ENCODE results near the gene FREY1.

FREY1 gene

DNA sequence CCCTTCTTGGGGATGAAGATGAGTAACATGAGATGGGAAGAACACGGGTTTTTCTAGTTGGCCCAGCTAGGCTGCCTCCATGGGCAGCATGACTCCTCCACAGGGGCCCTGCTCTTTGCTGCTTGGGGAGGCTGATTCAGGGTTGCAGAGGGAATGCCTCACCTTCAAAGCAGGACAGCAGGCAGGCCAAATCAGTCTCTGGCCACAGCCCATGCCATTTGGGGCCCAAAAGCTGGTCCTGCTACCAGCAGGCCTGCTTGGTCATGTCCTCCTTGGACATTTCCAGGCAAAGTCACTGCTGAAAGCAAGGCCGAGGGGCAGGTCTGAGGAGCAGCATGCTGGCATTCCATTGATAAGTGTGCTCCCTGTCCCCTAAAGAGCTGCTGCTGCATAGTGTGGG lies 35.4 kb downstream of the FREY1 start:
- DNase-seq (ENCODE audit: low read depth in 2 of 2), result no peak

DNA sequence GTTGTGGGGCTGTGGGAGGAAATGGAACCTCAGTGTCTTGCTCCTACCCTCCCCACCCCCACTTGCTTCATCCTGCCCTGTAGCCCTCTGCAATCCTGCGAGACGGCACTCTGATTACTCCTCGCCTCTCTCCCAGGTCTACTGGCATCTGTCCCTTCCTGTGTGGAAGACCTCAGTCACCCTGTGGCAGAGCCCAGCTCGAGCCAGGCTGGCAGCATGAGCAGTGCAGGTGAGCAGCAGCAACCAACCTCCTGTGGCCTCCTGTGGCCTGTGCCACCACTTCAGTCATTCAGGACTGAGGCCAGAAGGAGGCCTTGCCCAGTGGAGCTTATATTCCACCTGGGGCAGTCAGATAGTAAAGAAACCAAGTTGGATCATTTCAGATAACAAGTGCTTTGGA lies 36.4 kb downstream of the FREY1 start:
- no peak for DNase-seq (ENCODE audit: low read depth in 2 of 2)

DNA sequence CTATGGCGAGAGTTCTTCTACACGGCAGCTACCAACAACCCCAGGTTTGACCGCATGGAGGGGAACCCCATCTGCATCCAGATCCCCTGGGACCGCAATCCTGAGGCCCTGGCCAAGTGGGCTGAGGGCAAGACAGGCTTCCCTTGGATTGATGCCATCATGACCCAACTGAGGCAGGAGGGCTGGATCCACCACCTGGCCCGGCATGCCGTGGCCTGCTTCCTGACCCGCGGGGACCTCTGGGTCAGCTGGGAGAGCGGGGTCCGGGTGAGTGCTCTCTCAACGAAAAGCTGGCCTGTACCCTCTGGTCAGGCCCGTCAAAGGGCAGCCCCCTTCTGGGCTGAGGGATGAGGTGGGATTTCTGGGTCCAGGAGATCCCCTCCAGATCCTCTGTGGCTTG lies 37.5 kb downstream of the FREY1 start:
- DNase-seq (ENCODE audit: low read depth in 2 of 2), result no peak

DNA sequence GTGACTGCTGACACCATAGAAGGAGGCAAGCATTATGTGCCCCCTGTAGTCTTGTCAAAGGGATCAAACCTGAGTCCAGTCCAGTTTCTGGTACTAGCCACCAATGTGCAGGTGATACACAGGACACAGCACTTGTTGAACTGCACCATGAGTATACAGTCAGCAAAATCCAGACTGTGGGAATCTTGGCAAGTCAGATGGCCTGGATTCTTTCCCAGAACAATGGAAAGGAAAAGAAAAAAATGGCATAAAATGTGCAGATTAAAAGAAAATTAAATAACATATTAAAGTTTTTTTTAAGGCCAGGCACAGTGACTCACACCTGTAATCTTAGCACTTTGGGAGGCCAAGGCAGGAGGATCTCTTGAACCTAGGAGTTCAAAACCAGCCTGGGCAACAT lies 43.0 kb downstream of the FREY1 start:
- DNase-seq (ENCODE audit: low read depth in 2 of 2), result no peak

DNA sequence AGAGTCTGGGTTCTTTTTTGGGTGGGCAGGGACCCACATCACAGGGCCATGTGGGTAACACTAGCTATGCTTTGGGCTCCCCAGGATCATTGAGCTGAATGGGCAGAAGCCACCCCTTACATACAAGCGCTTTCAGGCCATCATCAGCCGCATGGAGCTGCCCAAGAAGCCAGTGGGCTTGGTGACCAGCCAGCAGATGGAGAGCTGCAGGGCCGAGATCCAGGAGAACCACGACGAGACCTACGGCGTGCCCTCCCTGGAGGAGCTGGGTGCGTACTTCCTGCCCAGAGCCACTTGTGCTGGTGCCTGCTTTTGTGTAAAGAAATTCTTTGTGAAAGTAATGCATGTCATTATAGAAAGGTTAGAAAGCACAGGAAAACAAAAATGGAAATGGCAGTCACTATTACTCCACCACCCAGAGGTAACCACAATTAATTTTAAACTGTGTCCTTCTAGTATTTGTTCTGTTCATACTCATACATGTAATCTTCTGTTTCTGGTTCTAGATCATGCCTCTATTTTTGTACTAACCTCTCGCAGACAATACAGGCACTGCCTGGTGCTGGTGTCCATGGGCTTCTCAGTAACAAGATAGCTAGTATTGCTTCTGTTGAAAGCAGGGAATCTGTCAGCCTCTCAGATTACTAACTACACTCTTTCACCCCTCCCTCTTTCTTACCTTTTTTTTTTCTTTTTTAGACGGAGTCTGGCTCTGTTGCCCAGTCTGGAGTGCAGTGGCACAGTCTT lies 46.1 kb downstream of the FREY1 start:
- DNase-seq (ENCODE audit: low read depth in 2 of 2), result no peak

DNA sequence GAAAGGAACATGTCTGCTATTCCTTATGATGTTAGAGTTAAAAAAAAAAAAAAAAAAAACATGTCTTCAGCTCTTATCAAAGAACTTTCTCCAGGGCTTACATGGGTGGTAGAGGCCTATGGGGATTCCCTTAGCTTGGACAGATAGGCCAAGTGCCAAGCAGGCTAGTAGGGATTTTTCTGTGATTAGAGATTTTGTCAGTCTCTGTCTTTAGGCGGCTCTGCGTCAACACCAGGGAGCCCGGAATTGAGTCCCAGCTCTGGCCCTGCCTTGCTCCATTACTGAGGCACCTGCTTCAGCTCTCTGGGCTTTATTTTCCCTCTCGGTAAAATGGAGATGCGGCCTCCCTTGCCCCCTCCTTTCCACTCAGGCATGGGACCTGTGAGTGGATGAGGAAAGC lies 46.7 kb downstream of the FREY1 start:
- no peak for DNase-seq (ENCODE audit: low read depth in 2 of 2)

- no peak for DNase-seq (ENCODE audit: low read depth in 2 of 2)
Observed at GRCh38 chr11:45859661-45860140, 47.4 kb downstream of the FREY1 start.

GRCh38 chr11:45858751-45859398 lies 48.2 kb downstream of the FREY1 start:
- DNase-seq (ENCODE audit: low read depth in 2 of 2), result no peak

- no peak for DNase-seq (ENCODE audit: low read depth in 2 of 2)
Observed at GRCh38 chr11:45857961-45858474, 49.1 kb downstream of the FREY1 start.

All from stimulated activated CD4-positive, alpha-beta T cell treated with anti-CD3 and anti-CD28 coated beads, Interleukin-4, amount 100 ng/mL, for 48 hours (primary cell).